Embryonic facial prominence (tissue), 1 donor: ENCODE measurements around the gene BCKDK.
"Not testable (repeated sequence)": the region's sequence is repeated elsewhere in the genome, so short reads cannot be mapped to it uniquely, and the experiment has no call there.

Experiments used
- DNase-seq: peaks from one replicate; pipeline ENCODE4 v3.0.0-alpha.2; 2016; ENCODE audit errors: extremely low spot score

BCKDK gene

GRCh38 chr16:31120129-31120528 is 11.9 kb downstream of the BCKDK start:
- no peak for DNase-seq

GRCh38 chr16:31125844-31126243 is 17.7 kb downstream of the BCKDK start:
- no peak for DNase-seq

- no peak for DNase-seq
These were observed 19.0 kb downstream of the BCKDK start for GRCh38 chr16:31127182-31127581.

GRCh38 chr16:31128711-31129567 is 20.8 kb downstream of the BCKDK start:
- no peak for DNase-seq

- DNase-seq = no peak
These were observed 21.6 kb downstream of the BCKDK start for GRCh38 chr16:31129568-31130335.

GRCh38 chr16:31130336-31130891 is 22.2 kb downstream of the BCKDK start:
- DNase-seq = no peak

GRCh38 chr16:31130899-31131298 is 22.7 kb downstream of the BCKDK start:
- DNase-seq = no peak

GRCh38 chr16:31131416-31131815 is 23.2 kb downstream of the BCKDK start:
- no peak for DNase-seq

- DNase-seq = no peak
These were observed 23.7 kb downstream of the BCKDK start for GRCh38 chr16:31131841-31132271.

GRCh38 chr16:31132303-31132979 is 24.3 kb downstream of the BCKDK start:
- no peak for DNase-seq

GRCh38 chr16:31133046-31133501 is 24.9 kb downstream of the BCKDK start:
- no peak for DNase-seq

- no peak for DNase-seq
These were observed 25.9 kb downstream of the BCKDK start for GRCh38 chr16:31134091-31134571.

GRCh38 chr16:31134625-31135534 is 26.7 kb downstream of the BCKDK start:
- no peak for DNase-seq

- DNase-seq = no peak
These were observed 27.5 kb downstream of the BCKDK start, which contains the start of gene PRSS8 for GRCh38 chr16:31135535-31136286. Gene PRSS8 (minus strand): TSS chr16:31135727. CDS start chr16:31135498, 229 bp downstream.

- DNase-seq = no peak
These were observed 28.1 kb downstream of the BCKDK start for GRCh38 chr16:31136287-31136662.

- not testable (repeated sequence) for DNase-seq
These were observed 28.8 kb downstream of the BCKDK start for GRCh38 chr16:31136822-31137499.

- no peak for DNase-seq
These were observed 30.7 kb downstream of the BCKDK start for GRCh38 chr16:31138621-31139578.

GRCh38 chr16:31141071-31141469 is 32.9 kb downstream of the BCKDK start:
- DNase-seq = not testable (repeated sequence)
